Upper lobe of right lung (tissue), 1 donor: ENCODE data around the gene USP8. TPM values are rescaled to one million over a fixed set of nuclear protein-coding genes. Genes with fewer than 3 reads are reported as not detected.

Experiments
- ATAC-seq: fragments of 200-7000 bp; cut with Tn5 transposase; one replicate; pipeline ENCODE4 v1.9.1; 2020; ENCODE audit warnings: mild to moderate bottlenecking, moderate library complexity
- DNase-seq: peaks from one replicate; pipeline ENCODE4 v3.0.0-alpha.2; 2020
- H3K27ac ChIP-seq: fragments of 200-600 bp; one replicate; pipeline ENCODE4 v1.8.0; 2022
- H3K27me3 ChIP-seq: fragments of 200-600 bp; one replicate; pipeline ENCODE4 v1.8.0; 2022; ENCODE audit warnings: mild to moderate bottlenecking
- H3K36me3 ChIP-seq: fragments of 200-600 bp; one replicate; pipeline ENCODE4 v1.8.0; 2022
- H3K4me1 ChIP-seq: fragments of 200-600 bp; one replicate; pipeline ENCODE4 v1.8.0; 2022
- H3K4me3 ChIP-seq: fragments of 200-600 bp; one replicate; pipeline ENCODE4 v1.8.0; 2022; ENCODE audit warnings: mild to moderate bottlenecking
- H3K9me3 ChIP-seq: fragments of 200-600 bp; one replicate; pipeline ENCODE4 v1.8.0; 2022
- intact Hi-C: fragments of 100-400 bp; cut with DNase I; formaldehyde crosslinking; loops from one replicate; pipeline ENCODE4 v1.11.0; 2022
- total RNA-seq: library from RNA; stranded (reverse); fragmentation: NEBNext Ultra II Directional; extraction: Animal tissue kit (Norgen Biotek cat#: 25700); gene quantifications from one replicate; pipeline ENCODE4 v1.2.1, GENCODE V29; 2021
- TF ChIP-seq, protein P1 (sequence below): fragments of 200-600 bp; IDR thresholded peaks from one replicate; pipeline ENCODE4 v1.8.0; 2022; ENCODE audit warnings: antibody characterized with exemption
- donor health status: DM: no; HTN: yes; CAD: no; lungs with severe emphysema.

USP8 gene
- total RNA-seq, 1 donor from 2014 or later: 65.1 TPM

DNA sequence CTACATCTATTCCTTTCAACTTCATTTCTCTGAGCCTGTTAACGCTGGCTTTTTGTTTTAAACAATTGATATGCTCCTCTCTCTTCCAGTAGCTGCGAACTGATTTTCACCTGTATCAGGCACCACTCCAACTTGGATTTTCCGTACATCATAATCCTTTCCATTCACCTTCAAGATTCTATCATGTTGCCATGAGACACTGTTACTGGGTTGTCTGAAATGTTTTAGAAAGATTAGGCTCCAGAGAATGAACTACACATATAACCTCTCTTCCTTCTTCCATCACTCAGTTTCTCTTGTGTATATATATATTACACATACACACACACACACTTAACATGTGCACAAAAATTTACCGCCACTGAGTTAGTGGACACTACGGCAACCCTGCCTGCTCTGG is 122.4 kb downstream of the USP8 start, which contains the start of gene USP50:
USP50 (minus strand) TSS at position 101 of the 400 bp plus-strand sequence. CDS start 141 bp downstream, outside the sequence.
- Histone ChIP-seq H3K27me3 (no peaks in the 10 kb centered on the region), H3K4me1 (no peaks in the 10 kb centered on the region), H3K27ac (no peak within 1 kb of the TSS), H3K4me3 (no peak within 1 kb of the TSS), H3K36me3 (no peaks in the 10 kb centered on the region), H3K9me3 (no peaks in the 10 kb centered on the region)
- ATAC-seq: no peak
- TF ChIP-seq, protein P1, sequence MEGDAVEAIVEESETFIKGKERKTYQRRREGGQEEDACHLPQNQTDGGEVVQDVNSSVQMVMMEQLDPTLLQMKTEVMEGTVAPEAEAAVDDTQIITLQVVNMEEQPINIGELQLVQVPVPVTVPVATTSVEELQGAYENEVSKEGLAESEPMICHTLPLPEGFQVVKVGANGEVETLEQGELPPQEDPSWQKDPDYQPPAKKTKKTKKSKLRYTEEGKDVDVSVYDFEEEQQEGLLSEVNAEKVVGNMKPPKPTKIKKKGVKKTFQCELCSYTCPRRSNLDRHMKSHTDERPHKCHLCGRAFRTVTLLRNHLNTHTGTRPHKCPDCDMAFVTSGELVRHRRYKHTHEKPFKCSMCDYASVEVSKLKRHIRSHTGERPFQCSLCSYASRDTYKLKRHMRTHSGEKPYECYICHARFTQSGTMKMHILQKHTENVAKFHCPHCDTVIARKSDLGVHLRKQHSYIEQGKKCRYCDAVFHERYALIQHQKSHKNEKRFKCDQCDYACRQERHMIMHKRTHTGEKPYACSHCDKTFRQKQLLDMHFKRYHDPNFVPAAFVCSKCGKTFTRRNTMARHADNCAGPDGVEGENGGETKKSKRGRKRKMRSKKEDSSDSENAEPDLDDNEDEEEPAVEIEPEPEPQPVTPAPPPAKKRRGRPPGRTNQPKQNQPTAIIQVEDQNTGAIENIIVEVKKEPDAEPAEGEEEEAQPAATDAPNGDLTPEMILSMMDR: no peak
- no peak for DNase-seq
- intact Hi-C loops: no loop called here

DNA sequence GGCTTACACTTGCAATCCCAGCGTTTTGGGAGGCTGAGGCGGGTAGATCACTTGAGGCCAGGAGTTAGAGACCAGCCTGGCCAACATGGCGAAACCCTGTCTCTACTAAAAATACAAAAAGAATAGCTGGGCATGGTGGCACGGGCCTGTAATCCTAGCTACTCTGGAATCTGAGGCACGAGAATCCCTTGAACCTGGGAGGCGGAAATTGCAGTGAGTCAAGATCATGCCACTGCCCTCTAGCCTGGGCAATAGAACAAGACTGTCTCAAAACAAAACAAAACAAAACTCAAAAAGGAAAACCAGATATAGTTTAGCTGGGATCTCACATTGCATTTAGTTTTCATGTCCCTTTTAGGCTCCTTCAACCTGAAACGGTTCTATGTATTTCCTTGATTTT is 125.1 kb downstream of the USP8 start:
- intact Hi-C loops: no loop called here
- Histone ChIP-seq H3K27me3 (no peaks in the 10 kb centered on the region), H3K9me3 (no peaks in the 10 kb centered on the region), H3K36me3 (no peaks in the 10 kb centered on the region), H3K27ac (no peak overlapping the region), H3K4me1 (no peaks in the 10 kb centered on the region), H3K4me3 (no peak overlapping the region)
- TF ChIP-seq, protein P1: no peak
- ATAC-seq: no peak
- no peak for DNase-seq

DNA sequence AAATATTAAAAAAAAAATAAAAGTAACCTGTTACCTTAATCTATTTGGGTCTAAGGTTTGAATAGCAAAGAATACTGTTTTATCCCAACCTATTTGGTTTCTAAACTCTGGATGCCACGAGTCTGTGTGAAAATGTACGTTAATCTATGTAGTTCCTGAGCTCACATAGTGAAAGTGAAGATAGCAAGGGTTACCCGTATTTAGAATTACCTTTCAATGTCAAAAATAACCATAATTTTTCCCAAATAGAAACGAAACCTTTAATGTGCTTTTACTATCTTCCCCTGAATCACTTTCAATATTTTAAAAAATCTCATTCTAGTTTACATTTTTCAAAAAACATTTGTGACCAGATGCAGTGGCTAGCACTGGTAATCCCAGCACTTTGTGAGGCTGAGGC is 128.0 kb downstream of the USP8 start:
- DNase-seq (no peak), ATAC-seq (no peak)
- no peaks in the 10 kb centered on the region for H3K4me1 ChIP-seq
- no peak overlapping the region for H3K4me3 ChIP-seq
- H3K27ac ChIP-seq: no peak overlapping the region
- intact Hi-C loops: no loop called here
- H3K27me3 ChIP-seq: no peaks in the 10 kb centered on the region
- no peaks in the 10 kb centered on the region for H3K9me3 ChIP-seq
- TF ChIP-seq, protein P1: no peak
- H3K36me3 ChIP-seq: peaks cover 9% of the 10 kb centered on the region

DNA sequence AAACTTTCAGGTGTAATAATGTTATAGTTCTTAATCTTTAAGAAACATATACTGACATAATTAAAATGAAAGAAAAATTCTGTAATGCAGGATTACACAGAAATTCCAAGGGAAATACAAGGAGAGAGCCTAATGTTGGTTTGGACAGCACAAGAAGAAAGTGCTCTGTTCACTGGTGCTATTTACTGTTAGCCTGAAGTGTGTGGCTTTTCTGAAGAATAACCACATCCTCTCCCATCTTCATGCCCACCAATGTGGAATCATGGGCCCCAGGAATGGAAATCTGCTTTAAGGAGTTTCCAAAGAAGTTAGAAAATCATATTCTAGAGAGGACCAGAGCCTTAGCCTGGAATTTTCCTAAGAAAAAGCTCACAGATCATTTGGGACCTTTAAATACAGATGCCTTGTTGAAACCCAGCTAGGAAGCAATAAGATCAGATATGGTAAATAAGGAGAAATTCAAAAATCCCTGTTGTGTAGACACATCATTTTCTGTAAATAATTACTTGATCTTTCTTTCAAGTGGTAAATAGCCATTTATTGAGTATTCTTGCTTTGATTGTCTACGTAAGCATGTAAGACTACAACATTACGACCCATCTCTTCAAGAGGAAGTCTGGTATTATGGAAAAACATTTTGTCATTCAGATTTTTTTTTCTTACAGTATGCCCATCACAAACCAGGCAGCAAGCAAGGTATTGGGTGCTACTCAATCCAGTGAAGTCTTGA is 132.6 kb downstream of the USP8 start:
- H3K27me3 ChIP-seq: no peaks in the 10 kb centered on the region
- no peak overlapping the region for H3K27ac ChIP-seq
- intact Hi-C loops: no loop called here
- H3K4me1 ChIP-seq: no peaks in the 10 kb centered on the region
- peaks cover 34% of the 10 kb centered on the region for H3K36me3 ChIP-seq
- ATAC-seq (no peak), DNase-seq (no peak)
- no peak overlapping the region for H3K4me3 ChIP-seq
- H3K9me3 ChIP-seq: no peaks in the 10 kb centered on the region
- TF ChIP-seq, protein P1: no peak

DNA sequence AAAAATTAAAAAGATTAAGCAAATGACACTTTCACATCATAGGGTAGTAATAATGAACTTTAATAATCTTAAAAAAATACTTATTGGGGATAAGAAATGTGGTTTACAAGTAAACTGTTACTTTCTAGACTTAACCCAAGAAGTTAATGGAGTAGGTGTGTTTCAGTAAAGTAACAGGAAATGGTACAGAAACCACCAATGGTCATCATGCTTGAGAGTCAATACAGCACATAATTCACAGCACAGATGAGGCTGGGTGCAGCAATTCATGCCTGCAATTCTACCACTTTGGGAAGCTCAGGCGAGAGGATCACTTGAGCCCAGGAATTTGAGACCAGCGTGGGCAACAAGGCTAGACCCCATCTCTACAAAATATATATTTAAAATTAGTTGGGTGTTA is 133.8 kb downstream of the USP8 start:
- no peaks in the 10 kb centered on the region for H3K27me3 ChIP-seq
- DNase-seq: no peak
- intact Hi-C loops: no loop called here

More for the DNA sequence above, 133.8 kb downstream of the USP8 start:
- TF ChIP-seq, protein P1: no peak
- Histone ChIP-seq H3K27ac (no peak overlapping the region), H3K4me1 (no peaks in the 10 kb centered on the region), H3K4me3 (no peak overlapping the region), H3K36me3 (peaks cover 45% of the 10 kb centered on the region), H3K9me3 (no peaks in the 10 kb centered on the region)
- no peak for ATAC-seq
